ENCODE measurements around the gene OR8U1. TPM values are rescaled to one million over a fixed set of nuclear protein-coding genes. Genes with fewer than 3 reads are reported as not detected.

Gene OR8U1
- total RNA-seq, 1 experiment from 2014 or later, result not detected

Other genes with a start within 250 kb of the OR8U1 start
- gene OR8J3, start 235.4 kb upstream of the OR8U1 start, total RNA-seq (2014; rRNA removed; shearing (Covaris generic)), result not detected in 2 replicates
- gene OR8K5, start 215.3 kb upstream of the OR8U1 start, total RNA-seq (2014; rRNA removed; shearing (Covaris generic)), result not detected in 2 replicates
- not detected in 2 replicates for gene OR5J2, start 199.0 kb upstream of the OR8U1 start, total RNA-seq (2014; rRNA removed; shearing (Covaris generic))
- gene OR5T2, start 141.4 kb upstream of the OR8U1 start, total RNA-seq (2014; rRNA removed; shearing (Covaris generic)), result not detected in 2 replicates
- gene OR5T3, start 123.4 kb upstream of the OR8U1 start, total RNA-seq (2014; rRNA removed; shearing (Covaris generic)), result not detected in 2 replicates
- not detected in 2 replicates for gene OR5T1, start 101.5 kb upstream of the OR8U1 start, total RNA-seq (2014; rRNA removed; shearing (Covaris generic))
- gene OR8H1, start 83.4 kb upstream of the OR8U1 start, total RNA-seq (2014; rRNA removed; shearing (Covaris generic)), result not detected in 2 replicates
- not detected in 2 replicates for gene OR8K3, start 60.5 kb upstream of the OR8U1 start, total RNA-seq (2014; rRNA removed; shearing (Covaris generic))
- gene OR8K1, start 29.6 kb upstream of the OR8U1 start, total RNA-seq (2014; rRNA removed; shearing (Covaris generic)), result not detected in 2 replicates
- gene OR8J1, start 21.3 kb upstream of the OR8U1 start, total RNA-seq (2014; rRNA removed; shearing (Covaris generic)), result not detected in 2 replicates
- gene OR5AL1, start 37.1 kb downstream of the OR8U1 start, total RNA-seq (2014; rRNA removed; shearing (Covaris generic)), result not detected in 2 replicates
- gene OR5M3, start 97.7 kb downstream of the OR8U1 start, total RNA-seq (2014; rRNA removed; shearing (Covaris generic)), result not detected in 2 replicates
- not detected in 2 replicates for gene OR5M8, start 115.7 kb downstream of the OR8U1 start, total RNA-seq (2014; rRNA removed; shearing (Covaris generic))
- not detected in 2 replicates for gene OR5M11, start 167.6 kb downstream of the OR8U1 start, total RNA-seq (2014; rRNA removed; shearing (Covaris generic))
- gene OR5M10, start 202.1 kb downstream of the OR8U1 start, total RNA-seq (2014; rRNA removed; shearing (Covaris generic)), result not detected in 2 replicates
- not detected in 2 replicates for gene OR5M1, start 239.2 kb downstream of the OR8U1 start, total RNA-seq (2014; rRNA removed; shearing (Covaris generic))

All from SJSA1 (cell line).